Sigmoid colon (tissue), 4 donors: ENCODE measurements around the gene MYLK.
"Not testable (repeated sequence)": the region's sequence is repeated elsewhere in the genome, so short reads cannot be mapped to it uniquely, and the experiment has no call there.

Experiments
- EP300 ChIP-seq, 4 donors: sonication (generic); formaldehyde crosslinking; IDR thresholded peaks; one replicate each; pipeline ENCODE4 v1.6.1; 2017; ENCODE audit warnings: antibody characterized with exemption in 4 of 4
- POLR2A ChIP-seq, 2 donors: fragments of 450-650 bp; IDR thresholded peaks; one replicate each; pipeline ENCODE4 v1.6.1; 2016; ENCODE audit warnings: antibody characterized with exemption in 2 of 2, mild to moderate bottlenecking in 2 of 2, moderate library complexity in 2 of 2
- TF ChIP-seq, protein P1 (sequence below), 4 experiments: fragments of 450-650 bp in 3 of 4; fragments of 200-600 bp in 1 of 4; IDR thresholded peaks; one replicate each; pipeline ENCODE4 v1.5.1; 2016 to 2019; ENCODE audit warnings: antibody characterized with exemption in 4 of 4, mild to moderate bottlenecking in 3 of 4, moderate library complexity in 2 of 4

DNA sequence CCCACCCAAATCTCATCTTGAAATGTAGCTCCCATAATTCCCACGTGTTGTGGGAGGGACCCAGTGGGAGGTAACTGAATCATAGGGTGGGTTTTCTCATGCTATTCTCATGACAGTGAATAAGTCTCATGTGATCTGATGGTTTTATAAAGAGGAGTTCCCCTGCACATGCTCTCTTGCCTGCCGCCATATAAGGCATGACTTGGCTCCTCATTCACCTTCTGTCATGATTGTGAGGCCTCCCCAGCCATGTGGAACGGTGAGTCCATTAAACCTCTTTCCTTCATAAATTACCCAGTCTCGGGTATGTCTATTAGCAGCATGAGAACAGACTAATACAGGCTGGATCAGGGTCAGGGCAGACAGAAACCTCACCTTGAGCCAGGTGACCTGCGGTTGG, 145.6 kb downstream of the MYLK start:
- TF ChIP-seq, protein P1, sequence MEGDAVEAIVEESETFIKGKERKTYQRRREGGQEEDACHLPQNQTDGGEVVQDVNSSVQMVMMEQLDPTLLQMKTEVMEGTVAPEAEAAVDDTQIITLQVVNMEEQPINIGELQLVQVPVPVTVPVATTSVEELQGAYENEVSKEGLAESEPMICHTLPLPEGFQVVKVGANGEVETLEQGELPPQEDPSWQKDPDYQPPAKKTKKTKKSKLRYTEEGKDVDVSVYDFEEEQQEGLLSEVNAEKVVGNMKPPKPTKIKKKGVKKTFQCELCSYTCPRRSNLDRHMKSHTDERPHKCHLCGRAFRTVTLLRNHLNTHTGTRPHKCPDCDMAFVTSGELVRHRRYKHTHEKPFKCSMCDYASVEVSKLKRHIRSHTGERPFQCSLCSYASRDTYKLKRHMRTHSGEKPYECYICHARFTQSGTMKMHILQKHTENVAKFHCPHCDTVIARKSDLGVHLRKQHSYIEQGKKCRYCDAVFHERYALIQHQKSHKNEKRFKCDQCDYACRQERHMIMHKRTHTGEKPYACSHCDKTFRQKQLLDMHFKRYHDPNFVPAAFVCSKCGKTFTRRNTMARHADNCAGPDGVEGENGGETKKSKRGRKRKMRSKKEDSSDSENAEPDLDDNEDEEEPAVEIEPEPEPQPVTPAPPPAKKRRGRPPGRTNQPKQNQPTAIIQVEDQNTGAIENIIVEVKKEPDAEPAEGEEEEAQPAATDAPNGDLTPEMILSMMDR (IDR thresholded peaks at IDR 0.05): not testable (repeated sequence)
- not testable (repeated sequence) for TF ChIP-seq POLR2A, EP300 (IDR thresholded peaks at IDR 0.05)
